HepG2 (cell line): Measurements from ENCODE around the gene VPS52. TPM values are rescaled to one million over a fixed set of nuclear protein-coding genes. Genes with fewer than 3 reads are reported as not detected.
A peak's percentile ranks its signal among the peaks of the same experiment; 100 is the strongest.

Experiments
- CCAR2 ChIP-seq: fragments of 200-400 bp; formaldehyde crosslinking; optimal IDR thresholded peaks from 2 replicates; pipeline ENCODE3; 2018; ENCODE audit warnings: low read depth, mild to moderate bottlenecking, low read length, moderate library complexity
- CHCHD3 ChIP-seq: sonication (generic); formaldehyde crosslinking; IDR thresholded peaks from 2 replicates; pipeline ENCODE4 v1.8.0; 2022; ENCODE audit warnings: mild to moderate bottlenecking, missing genetic modification reagents, moderate library complexity
- DMTF1 ChIP-seq: sonication (generic); formaldehyde crosslinking; IDR thresholded peaks from 2 replicates; pipeline ENCODE4 v1.4.0; 2020; ENCODE audit warnings: mild to moderate bottlenecking, missing genetic modification reagents
- IRX3 ChIP-seq: sonication (generic); formaldehyde crosslinking; IDR thresholded peaks from 2 replicates; pipeline ENCODE4 v1.8.1; 2023; ENCODE audit warnings: mild to moderate bottlenecking, low read depth, missing genetic modification reagents, borderline replicate concordance
- KLF9 ChIP-seq: IDR thresholded peaks from 2 replicates; pipeline ENCODE4 v1.6.1; 2016; ENCODE audit warnings: low read depth
- PAWR ChIP-seq: sonication (generic); formaldehyde crosslinking; IDR thresholded peaks from 2 replicates; pipeline ENCODE4 v1.4.0; 2020; ENCODE audit warnings: missing genetic modification reagents, mild to moderate bottlenecking, borderline replicate concordance
- PRDM15 ChIP-seq: sonication (generic); formaldehyde crosslinking; IDR thresholded peaks from 2 replicates; pipeline ENCODE4 v1.4.0; 2020; ENCODE audit warnings: missing genetic modification reagents
- STAG1 ChIP-seq: sonication (generic); formaldehyde crosslinking; IDR thresholded peaks from 2 replicates; pipeline ENCODE4 v1.4.0; 2020; ENCODE audit warnings: missing genetic modification reagents
- TRIM22 ChIP-seq: fragments of 450-650 bp; IDR thresholded peaks from 2 replicates; pipeline ENCODE4 v1.6.1; 2017
- ZBTB33 ChIP-seq: sonication (generic); formaldehyde crosslinking; IDR thresholded peaks from 2 replicates; pipeline ENCODE4 v1.4.0; 2020; ENCODE audit warnings: missing genetic modification reagents
- ZBTB44 ChIP-seq: sonication (generic); formaldehyde crosslinking; IDR thresholded peaks from 2 replicates; pipeline ENCODE4 v1.4.0; 2020; ENCODE audit warnings: missing genetic modification reagents
- ZNF235 ChIP-seq: sonication (generic); formaldehyde crosslinking; IDR thresholded peaks from 2 replicates; pipeline ENCODE4 v1.8.1; 2023; ENCODE audit warnings: mild to moderate bottlenecking, missing genetic modification reagents, borderline replicate concordance
- ZNF281 ChIP-seq: sonication (generic); formaldehyde crosslinking; IDR thresholded peaks from 2 replicates; pipeline ENCODE4 v1.4.0; 2020; ENCODE audit warnings: missing genetic modification reagents, borderline replicate concordance
- ZNF749 ChIP-seq: sonication (generic); formaldehyde crosslinking; IDR thresholded peaks from 2 replicates; pipeline ENCODE4 v1.8.0; 2022; ENCODE audit warnings: mild to moderate bottlenecking, missing genetic modification reagents, moderate library complexity, borderline replicate concordance
- polyA plus RNA-seq, 8 experiments: library from polyadenylated mRNA; depleted of rRNA in 3 of 8; stranded (reverse) in 7 of 8; unstranded in 1 of 8; fragments of >200 nt; fragmentation: Illumina TruSeq in 4 of 8; extraction: Trizol in 4 of 8; gene quantifications; 2 replicates each; pipeline versions ENCODE4 v1.2.1 to v1.2.3, GENCODE V29; 2011 to 2016; ENCODE audit warnings: low read depth in 4 of 8, missing spikeins in 1 of 8, mixed read lengths in 1 of 8; ENCODE audit not compliant: insufficient read depth in 1 of 8
- total RNA-seq, 5 experiments: library from RNA; depleted of rRNA; stranded (reverse); fragments of >200 nt; fragmentation: Illumina TruSeq; extraction: Trizol; gene quantifications; 2 replicates each; pipeline ENCODE4 v1.2.3, GENCODE V29; 2016; ENCODE audit warnings: low read depth in 1 of 5

VPS52 gene
- total and polyA plus RNA-seq, 2 of the 13 experiments (the other 11 are each of a cell fraction or from before 2014, with no cell fraction given): 48.9 to 85.5 TPM

GRCh38 chr6:33207552-33208090 lies 64.1 kb downstream of the VPS52 start (continued):
- TF ChIP-seq ZNF235 (0 out of 2 replicates have a peak, but pooled peaks have one; percentile 21), IRX3 (CRISPR knock-in tag) (0 out of 2 replicates have a peak, but pooled peaks have one; percentile 53), PAWR (CRISPR knock-in tag) (no peak), STAG1 (CRISPR knock-in tag) (no peak), DMTF1 (CRISPR knock-in tag) (no peak), ZBTB44 (no peak), ZBTB33 (CRISPR knock-in tag) (no peak), KLF9 (CRISPR knock-in tag) (0 out of 2 replicates have a peak, but pooled peaks have one; percentile 24), ZNF281 (CRISPR knock-in tag) (no peak), TRIM22 (no peak), CHCHD3 (CRISPR knock-in tag) (no peak), ZNF749 (CRISPR knock-in tag) (no peak), CCAR2 (no peak), PRDM15 (peak; percentile 6; the same call in 1 of the 2 replicates)
